Brain microvascular endothelial cell (primary cell): Measurements from ENCODE around the gene MLLT10.

Experiments used
- DNase-seq: peaks from one replicate; pipeline ENCODE4 v3.0.0-alpha.2; 2020
- H3K27ac ChIP-seq: fragments of 250-450 bp; sonication (Bioruptor Pico); 2 replicates; pipeline ENCODE4 v1.5.1; 2020; ENCODE audit warnings: mild to moderate bottlenecking, moderate library complexity
- H3K27me3 ChIP-seq: fragments of 250-450 bp; sonication (Bioruptor Pico); replicated peaks from 2 replicates; pipeline ENCODE4 v1.5.1; 2020; ENCODE audit warnings: mild to moderate bottlenecking
- H3K36me3 ChIP-seq: fragments of 250-450 bp; sonication (Bioruptor Pico); replicated peaks from 2 replicates; pipeline ENCODE4 v1.5.1; 2020; ENCODE audit warnings: mild to moderate bottlenecking
- H3K4me3 ChIP-seq: 2 replicates; pipeline ENCODE4 v1.5.1; 2011; ENCODE audit warnings: low read depth, mild to moderate bottlenecking, control low read depth, low read length, moderate library complexity
- CTCF ChIP-seq: IDR thresholded peaks from 2 replicates; pipeline ENCODE4 v1.5.1; 2011; ENCODE audit warnings: low read depth, mild to moderate bottlenecking, moderate library complexity, low read length, control low read depth, inconsistent platforms; ENCODE audit errors: missing control alignments
- in situ Hi-C: cut with HindIII; loops from 2 replicates; pipeline ENCODE4 v1.10.0; 2017; ENCODE audit warnings: low sequenced_read_pairs, low pct_ligation_motif_present

Gene MLLT10

GRCh38 chr10:21688009-21688332 lies 153.9 kb downstream of the MLLT10 start:
- H3K4me3 ChIP-seq = no peak overlapping the region
- H3K27me3 ChIP-seq = no peaks in the 10 kb centered on the region
- in situ Hi-C loops = no loop called here
- no peak for TF ChIP-seq CTCF
- no peak overlapping the region for H3K27ac ChIP-seq
- H3K36me3 ChIP-seq = no peaks in the 10 kb centered on the region
- no peak for DNase-seq

GRCh38 chr10:21688870-21689269 lies 154.8 kb downstream of the MLLT10 start:
- no peak for TF ChIP-seq CTCF
- Histone ChIP-seq H3K4me3 (no peak overlapping the region), H3K36me3 (no peaks in the 10 kb centered on the region), H3K27me3 (no peaks in the 10 kb centered on the region), H3K27ac (no peak overlapping the region)
- in situ Hi-C loops = no loop called here
- no peak for DNase-seq

GRCh38 chr10:21689881-21690280 lies 155.8 kb downstream of the MLLT10 start:
- in situ Hi-C loops = no loop called here
- DNase-seq = no peak
- TF ChIP-seq CTCF = no peak

GRCh38 chr10:21692916-21693315 lies 158.9 kb downstream of the MLLT10 start:
- TF ChIP-seq CTCF = no peak
- H3K36me3 ChIP-seq = no peaks in the 10 kb centered on the region
- in situ Hi-C loops = no loop called here

More at GRCh38 chr10:21689881-21690280, 155.8 kb downstream of the MLLT10 start:
- Histone ChIP-seq H3K27me3 (no peaks in the 10 kb centered on the region), H3K4me3 (no peak overlapping the region), H3K27ac (no peak overlapping the region), H3K36me3 (no peaks in the 10 kb centered on the region)

GRCh38 chr10:21693418-21693817 lies 159.4 kb downstream of the MLLT10 start:
- TF ChIP-seq CTCF = no peak
- DNase-seq = no peak
- Histone ChIP-seq H3K4me3 (no peak overlapping the region), H3K27me3 (no peaks in the 10 kb centered on the region), H3K36me3 (no peaks in the 10 kb centered on the region), H3K27ac (no peak overlapping the region)
- in situ Hi-C loops = no loop called here

More at GRCh38 chr10:21692916-21693315, 158.9 kb downstream of the MLLT10 start:
- no peak for DNase-seq
- Histone ChIP-seq H3K27me3 (no peaks in the 10 kb centered on the region), H3K4me3 (no peak overlapping the region), H3K27ac (no peak overlapping the region)

GRCh38 chr10:21694631-21695030 lies 160.6 kb downstream of the MLLT10 start:
- no peak for TF ChIP-seq CTCF
- in situ Hi-C loops = no loop called here
- DNase-seq = no peak
- Histone ChIP-seq H3K27ac (no peak overlapping the region), H3K36me3 (no peaks in the 10 kb centered on the region), H3K27me3 (no peaks in the 10 kb centered on the region), H3K4me3 (no peak overlapping the region)
